ENCODE data around the gene LDLRAD4.
A peak's percentile ranks its signal among the peaks of the same experiment; 100 is the strongest.

LDLRAD4 gene

DNA sequence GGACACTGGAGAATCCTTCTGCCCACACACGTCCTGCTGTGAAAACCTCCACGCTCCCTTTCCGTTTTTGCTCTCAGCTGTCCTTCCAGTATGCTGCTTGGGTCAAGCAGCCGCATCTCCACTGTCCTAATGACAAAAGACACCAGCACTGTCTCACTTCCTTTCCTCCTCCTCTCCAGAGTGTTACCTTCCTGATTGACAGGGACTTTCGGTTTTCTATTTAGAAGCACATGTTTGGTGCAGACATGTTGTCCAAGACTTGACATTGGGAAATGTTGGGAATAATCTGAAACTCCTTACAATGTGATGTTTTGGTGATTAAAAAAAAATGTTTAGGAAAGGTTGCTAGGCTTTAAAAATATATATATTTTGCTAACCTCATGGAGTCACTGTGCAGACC is 281.2 kb downstream of the LDLRAD4 start:
- in situ Hi-C loops (cut with HindIII; ENCODE audit: low sequenced_read_pairs), result no loop called here
- no peak for DNase-seq (ENCODE audit: low read depth)
- TF ChIP-seq, protein P1, sequence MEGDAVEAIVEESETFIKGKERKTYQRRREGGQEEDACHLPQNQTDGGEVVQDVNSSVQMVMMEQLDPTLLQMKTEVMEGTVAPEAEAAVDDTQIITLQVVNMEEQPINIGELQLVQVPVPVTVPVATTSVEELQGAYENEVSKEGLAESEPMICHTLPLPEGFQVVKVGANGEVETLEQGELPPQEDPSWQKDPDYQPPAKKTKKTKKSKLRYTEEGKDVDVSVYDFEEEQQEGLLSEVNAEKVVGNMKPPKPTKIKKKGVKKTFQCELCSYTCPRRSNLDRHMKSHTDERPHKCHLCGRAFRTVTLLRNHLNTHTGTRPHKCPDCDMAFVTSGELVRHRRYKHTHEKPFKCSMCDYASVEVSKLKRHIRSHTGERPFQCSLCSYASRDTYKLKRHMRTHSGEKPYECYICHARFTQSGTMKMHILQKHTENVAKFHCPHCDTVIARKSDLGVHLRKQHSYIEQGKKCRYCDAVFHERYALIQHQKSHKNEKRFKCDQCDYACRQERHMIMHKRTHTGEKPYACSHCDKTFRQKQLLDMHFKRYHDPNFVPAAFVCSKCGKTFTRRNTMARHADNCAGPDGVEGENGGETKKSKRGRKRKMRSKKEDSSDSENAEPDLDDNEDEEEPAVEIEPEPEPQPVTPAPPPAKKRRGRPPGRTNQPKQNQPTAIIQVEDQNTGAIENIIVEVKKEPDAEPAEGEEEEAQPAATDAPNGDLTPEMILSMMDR (IDR thresholded peaks at IDR 0.05; ENCODE audit: low read depth, low read length, missing control alignments), result no peak
- no peak overlapping the region for H3K4me3 ChIP-seq (ENCODE audit: low read depth, low read length)

DNA sequence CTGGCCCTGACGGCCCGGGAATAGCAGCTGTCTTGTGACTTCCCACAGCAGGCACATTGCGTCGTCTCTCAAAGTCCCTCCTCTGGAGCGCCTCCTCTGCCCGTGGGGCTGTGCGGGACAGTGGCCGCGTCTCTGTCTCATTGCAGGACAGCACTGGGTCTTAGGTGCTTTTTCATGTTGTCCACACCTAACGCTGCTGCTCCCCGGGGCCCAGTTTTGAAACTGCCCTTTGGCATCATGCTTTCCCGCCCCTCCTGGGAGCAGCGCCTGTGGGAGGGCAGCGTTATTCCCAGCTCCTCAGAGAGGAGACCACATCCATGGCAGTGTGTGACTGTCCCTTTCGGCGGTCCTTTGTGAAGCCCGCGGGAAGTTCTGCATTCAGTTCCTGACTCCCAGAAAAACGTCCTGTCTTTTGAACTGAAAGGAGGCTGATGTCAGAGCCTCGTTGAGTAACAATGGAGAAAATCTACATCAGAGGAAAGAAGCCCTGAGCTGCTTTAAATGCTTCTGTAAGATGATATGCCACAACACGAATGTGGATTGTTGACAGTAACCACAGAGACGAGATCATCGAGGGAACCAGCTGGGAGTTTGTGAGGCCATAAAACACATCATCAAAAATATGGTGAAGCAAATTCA is 281.8 kb downstream of the LDLRAD4 start:
- peak; percentile 81 for DNase-seq (ENCODE audit: low read depth)
- TF ChIP-seq, protein P1 (IDR thresholded peaks at IDR 0.05; ENCODE audit: low read depth, low read length, missing control alignments), result no peak
- in situ Hi-C loops (cut with HindIII; ENCODE audit: low sequenced_read_pairs), result no loop called here
- peak overlapping the region; percentile 5 for H3K4me3 ChIP-seq (ENCODE audit: low read depth, low read length)

DNA sequence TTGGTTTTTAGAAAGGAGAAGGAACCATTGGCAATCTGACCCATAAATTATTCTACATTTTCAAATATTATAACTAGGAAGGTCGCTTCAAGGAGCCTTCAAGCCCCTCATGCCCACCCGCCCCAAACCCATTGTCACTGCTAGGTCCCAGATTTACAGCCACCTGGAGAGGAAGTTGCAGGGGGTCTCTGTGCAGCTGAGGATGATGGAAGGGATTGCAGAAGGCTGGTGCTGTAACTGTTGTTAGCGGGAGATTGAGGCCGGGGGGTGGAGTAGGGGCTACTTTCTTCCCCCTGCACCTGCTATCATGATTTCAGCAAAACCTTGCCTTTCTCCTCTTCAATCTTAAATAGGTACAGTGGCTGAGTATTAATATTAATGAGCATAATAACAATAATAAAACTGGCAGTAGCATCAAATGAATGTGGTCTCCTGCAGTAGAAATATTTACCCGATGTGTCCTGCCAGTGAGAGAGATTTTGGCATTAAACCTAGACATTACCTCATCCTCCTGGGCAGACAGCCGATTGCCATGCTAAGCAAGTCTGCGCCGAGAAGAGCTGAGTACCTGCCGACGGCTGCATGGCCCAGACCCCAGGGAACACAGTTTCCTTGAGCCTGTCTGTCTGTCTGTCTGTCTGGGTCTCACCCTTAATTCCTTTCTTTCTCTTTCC is 282.4 kb downstream of the LDLRAD4 start:
- TF ChIP-seq, protein P1 (IDR thresholded peaks at IDR 0.05; ENCODE audit: low read depth, low read length, missing control alignments), result no peak
- H3K4me3 ChIP-seq (ENCODE audit: low read depth, low read length), result no peak overlapping the region
- in situ Hi-C loops (cut with HindIII; ENCODE audit: low sequenced_read_pairs), result no loop called here

DNA sequence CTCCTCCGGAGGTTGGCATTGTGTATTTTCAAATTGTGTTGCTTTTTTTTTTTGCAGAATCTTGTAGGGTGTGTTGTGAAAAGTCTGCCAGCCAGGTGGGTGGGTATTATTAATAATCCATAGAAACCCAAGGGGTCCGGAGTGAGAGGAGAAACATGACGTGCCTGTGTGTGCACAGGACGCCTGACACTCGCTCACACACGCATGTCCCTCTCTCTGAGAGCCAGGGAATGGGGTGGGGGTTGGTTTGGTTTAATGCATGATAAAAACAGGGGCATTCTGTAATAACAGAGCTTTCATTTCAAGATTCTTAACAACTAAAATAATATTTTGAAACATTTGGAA is 283.0 kb downstream of the LDLRAD4 start:
- TF ChIP-seq, protein P1 (IDR thresholded peaks at IDR 0.05; ENCODE audit: low read depth, low read length, missing control alignments), result no peak
- in situ Hi-C loops (cut with HindIII; ENCODE audit: low sequenced_read_pairs), result no loop called here
- DNase-seq (ENCODE audit: low read depth), result no peak
- no peak overlapping the region for H3K4me3 ChIP-seq (ENCODE audit: low read depth, low read length)

More for the DNA sequence above, 282.4 kb downstream of the LDLRAD4 start:
- peak; percentile 83 for DNase-seq (ENCODE audit: low read depth)

DNA sequence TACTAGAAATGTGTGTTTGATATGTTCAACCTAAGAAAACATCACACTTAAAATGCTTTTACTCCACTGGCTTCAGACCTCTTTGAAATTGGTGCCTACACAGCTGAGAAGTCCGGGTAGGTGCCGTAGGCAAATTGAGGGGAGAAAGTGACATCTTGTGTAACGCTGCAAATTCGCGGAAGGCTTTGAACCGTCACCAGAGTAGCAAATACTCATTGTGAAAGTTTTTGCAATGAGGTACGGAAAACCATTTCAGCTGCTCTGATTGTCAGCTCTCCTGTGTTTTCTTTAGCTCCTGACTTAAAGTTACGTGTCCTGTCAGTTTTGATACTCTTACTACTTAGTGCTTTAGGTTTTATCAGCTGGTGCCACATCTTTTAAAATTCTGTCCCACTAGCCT is 283.3 kb downstream of the LDLRAD4 start:
- no peak overlapping the region for H3K4me3 ChIP-seq (ENCODE audit: low read depth, low read length)
- no peak for DNase-seq (ENCODE audit: low read depth)
- in situ Hi-C loops (cut with HindIII; ENCODE audit: low sequenced_read_pairs), result no loop called here
- TF ChIP-seq, protein P1 (IDR thresholded peaks at IDR 0.05; ENCODE audit: low read depth, low read length, missing control alignments), result no peak

DNA sequence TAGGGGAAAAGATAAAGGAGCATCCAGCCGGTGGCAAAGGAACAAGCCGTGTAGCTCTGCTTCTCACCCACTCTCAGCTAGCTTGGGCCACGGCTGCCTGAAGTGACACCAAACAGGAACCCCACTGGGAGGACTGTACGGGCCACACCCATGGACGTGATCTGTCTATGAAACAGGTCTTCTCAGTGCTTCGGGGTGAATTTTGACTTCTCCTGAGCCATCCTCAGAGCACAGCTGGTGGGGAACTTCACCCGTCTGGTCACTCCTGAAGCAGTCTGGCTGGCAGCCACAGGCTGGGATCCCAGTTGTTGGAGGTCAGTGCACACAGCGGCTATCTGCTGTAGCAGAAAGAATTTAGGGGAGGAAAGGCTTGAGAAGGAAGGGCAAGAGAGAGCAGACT is 284.0 kb downstream of the LDLRAD4 start:
- TF ChIP-seq, protein P1 (IDR thresholded peaks at IDR 0.05; ENCODE audit: low read depth, low read length, missing control alignments), result no peak
- in situ Hi-C loops (cut with HindIII; ENCODE audit: low sequenced_read_pairs), result no loop called here
- no peak for DNase-seq (ENCODE audit: low read depth)
- H3K4me3 ChIP-seq (ENCODE audit: low read depth, low read length), result no peak overlapping the region

Measured in astrocyte of the cerebellum (primary cell).